ENCODE results near the gene IL23A. TPM values are rescaled to one million over a fixed set of nuclear protein-coding genes. Genes with fewer than 3 reads are reported as not detected.
A peak's percentile ranks its signal among the peaks of the same experiment; 100 is the strongest.

Gene IL23A
- total RNA-seq, 1 donor from 2014 or later: 0.67 TPM

- Mint-ChIP-seq H3K9me3 (ENCODE audit: low read depth) (no peaks in the 10 kb centered on the region), H3K27ac (no peak overlapping the region), H3K4me1 (ENCODE audit: low read depth) (peaks cover 2% of the 10 kb centered on the region), H3K27me3 (no peaks in the 10 kb centered on the region), H3K36me3 (ENCODE audit: insufficient read depth) (peaks cover 19% of the 10 kb centered on the region), H3K4me3 (ENCODE audit: low read depth) (no peak overlapping the region)
- no peak for DNase-seq (ENCODE audit: low spot score, unreplicated experiment)
- TF ChIP-seq CTCF (IDR thresholded peaks at IDR 0.05; ENCODE audit: unreplicated experiment): no peak
Observed at GRCh38 chr12:56326533-56326932, 12.2 kb upstream of the IL23A start.

- Mint-ChIP-seq H3K9me3 (ENCODE audit: low read depth) (no peaks in the 10 kb centered on the region), H3K36me3 (ENCODE audit: insufficient read depth) (peaks cover 2% of the 10 kb centered on the region), H3K4me1 (ENCODE audit: low read depth) (peaks cover 11% of the 10 kb centered on the region), H3K27me3 (no peaks in the 10 kb centered on the region), H3K27ac (peak overlapping the region; percentile 13), H3K4me3 (ENCODE audit: low read depth) (no peak overlapping the region)
- TF ChIP-seq CTCF (IDR thresholded peaks at IDR 0.05; ENCODE audit: unreplicated experiment): no peak
- no peak for DNase-seq (ENCODE audit: low spot score, unreplicated experiment)
Observed at GRCh38 chr12:56330936-56331490, 7.7 kb upstream of the IL23A start.

DNA sequence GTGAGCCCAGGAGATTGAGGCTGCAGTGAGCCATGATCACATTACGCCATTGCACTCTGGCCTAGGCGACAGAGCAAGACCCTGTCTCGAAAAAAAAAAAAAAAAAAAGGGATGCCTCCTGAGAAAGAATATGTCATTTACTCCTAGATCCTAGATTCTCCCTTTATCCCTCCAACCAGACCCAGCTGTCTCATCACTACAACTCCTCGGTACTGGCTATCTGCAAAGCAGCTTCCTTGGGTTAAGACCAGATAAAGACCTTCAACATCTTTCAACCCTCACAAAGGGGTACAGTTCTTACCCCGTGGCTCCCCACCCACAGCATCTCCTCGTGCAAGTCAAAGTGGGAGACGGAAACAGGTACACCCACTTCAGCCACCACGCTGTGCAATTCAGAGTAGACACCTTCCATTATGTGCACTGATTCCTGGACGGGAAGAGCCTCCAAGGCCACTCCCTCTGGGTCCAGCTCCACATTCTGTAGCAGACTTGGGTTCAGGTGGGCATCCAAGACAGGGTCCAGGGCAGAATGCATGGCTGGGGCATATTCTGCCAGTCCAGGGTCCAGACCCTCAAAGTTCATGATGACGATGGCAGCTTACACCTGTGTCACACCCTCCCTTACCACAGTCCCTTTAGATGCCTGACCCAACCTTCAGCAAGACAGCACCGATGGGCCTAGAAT, 6.0 kb upstream of the IL23A start:
- Mint-ChIP-seq H3K4me1 (ENCODE audit: low read depth) (peaks cover 11% of the 10 kb centered on the region), H3K9me3 (ENCODE audit: low read depth) (no peaks in the 10 kb centered on the region), H3K36me3 (ENCODE audit: insufficient read depth) (no peaks in the 10 kb centered on the region), H3K4me3 (ENCODE audit: low read depth) (peak overlapping the region; percentile 89), H3K27me3 (no peaks in the 10 kb centered on the region), H3K27ac (peak overlapping the region; percentile 99)
- DNase-seq (ENCODE audit: low spot score, unreplicated experiment): no peak
- no peak for TF ChIP-seq CTCF (IDR thresholded peaks at IDR 0.05; ENCODE audit: unreplicated experiment)

GRCh38 chr12:56333197-56333678, 5.4 kb upstream of the IL23A start:
- peaks cover 11% of the 10 kb centered on the region for H3K4me1 Mint-ChIP-seq (ENCODE audit: low read depth)
- H3K9me3 Mint-ChIP-seq (ENCODE audit: low read depth): no peaks in the 10 kb centered on the region
- H3K4me3 Mint-ChIP-seq (ENCODE audit: low read depth): peak overlapping the region; percentile 89
- TF ChIP-seq CTCF (IDR thresholded peaks at IDR 0.05; ENCODE audit: unreplicated experiment): no peak
- no peak for DNase-seq (ENCODE audit: low spot score, unreplicated experiment)
- peak overlapping the region; percentile 99 for H3K27ac Mint-ChIP-seq
- H3K27me3 Mint-ChIP-seq: no peaks in the 10 kb centered on the region
- H3K36me3 Mint-ChIP-seq (ENCODE audit: insufficient read depth): no peaks in the 10 kb centered on the region

- H3K4me3 Mint-ChIP-seq (ENCODE audit: low read depth): peak within 1 kb of the TSS; percentile 89
- no peaks in the 10 kb centered on the region for H3K27me3 Mint-ChIP-seq
- H3K36me3 Mint-ChIP-seq (ENCODE audit: insufficient read depth): no peaks in the 10 kb centered on the region
- no peaks in the 10 kb centered on the region for H3K9me3 Mint-ChIP-seq (ENCODE audit: low read depth)
- peak; percentile 79 for DNase-seq (ENCODE audit: low spot score, unreplicated experiment)
- TF ChIP-seq CTCF (IDR thresholded peaks at IDR 0.05; ENCODE audit: unreplicated experiment): peak; percentile 76
- H3K4me1 Mint-ChIP-seq (ENCODE audit: low read depth): peaks cover 9% of the 10 kb centered on the region
- H3K27ac Mint-ChIP-seq: peak within 1 kb of the TSS; percentile 99
Observed at GRCh38 chr12:56333679-56334489, 4.8 kb upstream of the IL23A start, which contains the start of gene PAN2. TSS of gene PAN2 (minus strand) at chr12:56334000. CDS start at chr12:56333094, 906 bp downstream.

All from progenitor cell of endocrine pancreas (in vitro differentiated cells).